Measurements from ENCODE around the gene NDRG4. TPM values are rescaled to one million over a fixed set of nuclear protein-coding genes. Genes with fewer than 3 reads are reported as not detected.

Gene NDRG4
- total and polyA plus RNA-seq, 2 of the 13 experiments (the other 11 are each of a cell fraction or from before 2014, with no cell fraction given): 1.7 to 2.7 TPM

GRCh38 chr16:58515125-58515870, 15.4 kb downstream of the NDRG4 start, which contains the start of gene SETD6 (continued):
- TF ChIP-seq SMAD1 (CRISPR knock-in tag; IDR thresholded peaks at IDR 0.05; ENCODE audit: borderline replicate concordance, low read depth) (peak; percentile 88; the same call in 1 of the 2 replicates), TAF15 (IDR thresholded peaks at IDR 0.05; ENCODE audit: low read depth, low read length, poor library complexity, severe bottlenecking) (peak; percentile 83), KDM5A (IDR thresholded peaks at IDR 0.05; ENCODE audit: borderline replicate concordance, low read length) (peak; percentile 53), MXD4 (CRISPR knock-in tag; IDR thresholded peaks at IDR 0.05) (peak; percentile 100), ZNF562 (CRISPR knock-in tag; IDR thresholded peaks at IDR 0.05; ENCODE audit: borderline replicate concordance) (no peak; the same call in 1 of the 2 replicates), CENPX (CRISPR knock-in tag; IDR thresholded peaks at IDR 0.05) (no peak), BHLHE40 (IDR thresholded peaks at IDR 0.05; ENCODE audit: low read length) (peak; percentile 53; the same call in 1 of the 2 replicates), CBX1 (IDR thresholded peaks at IDR 0.05; ENCODE audit: low read depth) (peak; percentile 76), DBP (CRISPR knock-in tag; IDR thresholded peaks at IDR 0.05; ENCODE audit: not compliant biosample characterization) (peak; percentile 72), ARID4A (CRISPR knock-in tag; IDR thresholded peaks at IDR 0.05; ENCODE audit: borderline replicate concordance) (peak; percentile 99), ZNF281 (CRISPR knock-in tag; IDR thresholded peaks at IDR 0.05; ENCODE audit: borderline replicate concordance) (0 out of 2 replicates have a peak, but pooled peaks have one; percentile 41), ZSCAN12 (CRISPR knock-in tag; IDR thresholded peaks at IDR 0.05) (peak; percentile 95; the same call in 1 of the 2 replicates), MAFK (conservative IDR thresholded peaks at IDR 0.05 in 1 of 2, IDR thresholded peaks at IDR 0.05 in 1 of 2; ENCODE audit: low read length in 2 of 2) (no peak), ELK4 (CRISPR knock-in tag; IDR thresholded peaks at IDR 0.05; ENCODE audit: borderline replicate concordance) (peak; percentile 29; the same call in 1 of the 2 replicates), FOXA1 (IDR thresholded peaks at IDR 0.05) (no peak), FOXA1 (CRISPR knock-in tag; IDR thresholded peaks at IDR 0.05) (no peak), MEIS1 (CRISPR knock-in tag; IDR thresholded peaks at IDR 0.05; ENCODE audit: borderline replicate concordance) (peak; percentile 92), KMT2A (CRISPR knock-in tag; IDR thresholded peaks at IDR 0.05) (peak; percentile 86), ZNF772 (CRISPR knock-in tag; IDR thresholded peaks at IDR 0.05) (peak; percentile 96), KMT2B (CRISPR knock-in tag; IDR thresholded peaks at IDR 0.05) (peak; percentile 93)
